Measurements from ENCODE around the gene KCNIP4. TPM values are rescaled to one million over a fixed set of nuclear protein-coding genes. Genes with fewer than 3 reads are reported as not detected.

The KCNIP4 gene
- total and polyA plus RNA-seq, 2 experiments from 2014 or later, result 0.14 to 0.63 TPM

- no peaks in the 10 kb centered on the region for H3K36me3 ChIP-seq (ENCODE audit: insufficient read depth)
- H3K4me1 ChIP-seq (ENCODE audit: insufficient read depth), result peaks cover 1% of the 10 kb centered on the region; the same call in 1 of the 2 replicates
- no peak overlapping the region for H2AFZ ChIP-seq
- DNase-seq (ENCODE audit: low spot score) (no peak), ATAC-seq (no peak)
- no peaks in the 10 kb centered on the region for H3K79me2 ChIP-seq (replicated peaks; ENCODE audit: insufficient read depth)
- Mint-ChIP-seq H3K4me1 (peaks cover 4% of the 10 kb centered on the region), H3K27me3 (ENCODE audit: insufficient read depth, low read depth, poor library complexity) (no peaks in the 10 kb centered on the region), H3K9me3 (no peaks in the 10 kb centered on the region), H3K4me3 (no peak overlapping the region), H3K36me3 (ENCODE audit: low read depth) (no peaks in the 10 kb centered on the region), H3K27ac (no peak overlapping the region)
- H3K4me2 ChIP-seq, result no peak overlapping the region
- TF ChIP-seq ZNF114 (CRISPR knock-in tag; IDR thresholded peaks at IDR 0.05) (no peak), STAT1 (IDR thresholded peaks at IDR 0.05; ENCODE audit: unreplicated experiment) (no peak), CREB1 (CRISPR knock-in tag; IDR thresholded peaks at IDR 0.05; ENCODE audit: low read depth) (no peak), CTCF (conservative IDR thresholded peaks at IDR 0.05; ENCODE audit: low read depth in 2 of 2) (no peak), ZNF331 (CRISPR knock-in tag; IDR thresholded peaks at IDR 0.05; ENCODE audit: low read depth) (no peak), ETS1 (IDR thresholded peaks at IDR 0.05) (no peak), EZH2phosphoT487 (IDR thresholded peaks at IDR 0.05; ENCODE audit: unreplicated experiment) (no peak), POLR2AphosphoS5 (IDR thresholded peaks at IDR 0.05; ENCODE audit: low read depth) (no peak), JUNB (IDR thresholded peaks at IDR 0.05; ENCODE audit: unreplicated experiment) (no peak), NANOG (IDR thresholded peaks at IDR 0.05; ENCODE audit: borderline replicate concordance) (no peak)
- TF ChIP-seq, protein P1, sequence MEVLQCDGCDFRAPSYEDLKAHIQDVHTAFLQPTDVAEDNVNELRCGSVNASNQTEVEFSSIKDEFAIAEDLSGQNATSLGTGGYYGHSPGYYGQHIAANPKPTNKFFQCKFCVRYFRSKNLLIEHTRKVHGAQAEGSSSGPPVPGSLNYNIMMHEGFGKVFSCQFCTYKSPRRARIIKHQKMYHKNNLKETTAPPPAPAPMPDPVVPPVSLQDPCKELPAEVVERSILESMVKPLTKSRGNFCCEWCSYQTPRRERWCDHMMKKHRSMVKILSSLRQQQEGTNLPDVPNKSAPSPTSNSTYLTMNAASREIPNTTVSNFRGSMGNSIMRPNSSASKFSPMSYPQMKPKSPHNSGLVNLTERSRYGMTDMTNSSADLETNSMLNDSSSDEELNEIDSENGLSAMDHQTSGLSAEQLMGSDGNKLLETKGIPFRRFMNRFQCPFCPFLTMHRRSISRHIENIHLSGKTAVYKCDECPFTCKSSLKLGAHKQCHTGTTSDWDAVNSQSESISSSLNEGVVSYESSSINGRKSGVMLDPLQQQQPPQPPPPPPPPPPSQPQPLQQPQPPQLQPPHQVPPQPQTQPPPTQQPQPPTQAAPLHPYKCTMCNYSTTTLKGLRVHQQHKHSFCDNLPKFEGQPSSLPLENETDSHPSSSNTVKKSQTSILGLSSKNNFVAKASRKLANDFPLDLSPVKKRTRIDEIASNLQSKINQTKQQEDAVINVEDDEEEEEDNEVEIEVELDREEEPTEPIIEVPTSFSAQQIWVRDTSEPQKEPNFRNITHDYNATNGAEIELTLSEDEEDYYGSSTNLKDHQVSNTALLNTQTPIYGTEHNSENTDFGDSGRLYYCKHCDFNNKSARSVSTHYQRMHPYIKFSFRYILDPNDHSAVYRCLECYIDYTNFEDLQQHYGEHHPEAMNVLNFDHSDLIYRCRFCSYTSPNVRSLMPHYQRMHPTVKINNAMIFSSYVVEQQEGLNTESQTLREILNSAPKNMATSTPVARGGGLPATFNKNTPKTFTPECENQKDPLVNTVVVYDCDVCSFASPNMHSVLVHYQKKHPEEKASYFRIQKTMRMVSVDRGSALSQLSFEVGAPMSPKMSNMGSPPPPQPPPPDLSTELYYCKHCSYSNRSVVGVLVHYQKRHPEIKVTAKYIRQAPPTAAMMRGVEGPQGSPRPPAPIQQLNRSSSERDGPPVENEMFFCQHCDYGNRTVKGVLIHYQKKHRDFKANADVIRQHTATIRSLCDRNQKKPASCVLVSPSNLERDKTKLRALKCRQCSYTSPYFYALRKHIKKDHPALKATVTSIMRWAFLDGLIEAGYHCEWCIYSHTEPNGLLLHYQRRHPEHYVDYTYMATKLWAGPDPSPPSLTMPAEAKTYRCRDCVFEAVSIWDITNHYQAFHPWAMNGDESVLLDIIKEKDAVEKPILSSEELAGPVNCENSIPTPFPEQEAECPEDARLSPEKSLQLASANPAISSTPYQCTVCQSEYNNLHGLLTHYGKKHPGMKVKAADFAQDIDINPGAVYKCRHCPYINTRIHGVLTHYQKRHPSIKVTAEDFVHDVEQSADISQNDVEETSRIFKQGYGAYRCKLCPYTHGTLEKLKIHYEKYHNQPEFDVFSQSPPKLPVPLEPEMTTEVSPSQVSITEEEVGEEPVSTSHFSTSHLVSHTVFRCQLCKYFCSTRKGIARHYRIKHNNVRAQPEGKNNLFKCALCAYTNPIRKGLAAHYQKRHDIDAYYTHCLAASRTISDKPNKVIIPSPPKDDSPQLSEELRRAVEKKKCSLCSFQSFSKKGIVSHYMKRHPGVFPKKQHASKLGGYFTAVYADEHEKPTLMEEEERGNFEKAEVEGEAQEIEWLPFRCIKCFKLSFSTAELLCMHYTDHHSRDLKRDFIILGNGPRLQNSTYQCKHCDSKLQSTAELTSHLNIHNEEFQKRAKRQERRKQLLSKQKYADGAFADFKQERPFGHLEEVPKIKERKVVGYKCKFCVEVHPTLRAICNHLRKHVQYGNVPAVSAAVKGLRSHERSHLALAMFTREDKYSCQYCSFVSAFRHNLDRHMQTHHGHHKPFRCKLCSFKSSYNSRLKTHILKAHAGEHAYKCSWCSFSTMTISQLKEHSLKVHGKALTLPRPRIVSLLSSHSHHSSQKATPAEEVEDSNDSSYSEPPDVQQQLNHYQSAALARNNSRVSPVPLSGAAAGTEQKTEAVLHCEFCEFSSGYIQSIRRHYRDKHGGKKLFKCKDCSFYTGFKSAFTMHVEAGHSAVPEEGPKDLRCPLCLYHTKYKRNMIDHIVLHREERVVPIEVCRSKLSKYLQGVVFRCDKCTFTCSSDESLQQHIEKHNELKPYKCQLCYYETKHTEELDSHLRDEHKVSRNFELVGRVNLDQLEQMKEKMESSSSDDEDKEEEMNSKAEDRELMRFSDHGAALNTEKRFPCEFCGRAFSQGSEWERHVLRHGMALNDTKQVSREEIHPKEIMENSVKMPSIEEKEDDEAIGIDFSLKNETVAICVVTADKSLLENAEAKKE (CRISPR knock-in tag; IDR thresholded peaks at IDR 0.05), result no peak
- TF ChIP-seq, protein P2, sequence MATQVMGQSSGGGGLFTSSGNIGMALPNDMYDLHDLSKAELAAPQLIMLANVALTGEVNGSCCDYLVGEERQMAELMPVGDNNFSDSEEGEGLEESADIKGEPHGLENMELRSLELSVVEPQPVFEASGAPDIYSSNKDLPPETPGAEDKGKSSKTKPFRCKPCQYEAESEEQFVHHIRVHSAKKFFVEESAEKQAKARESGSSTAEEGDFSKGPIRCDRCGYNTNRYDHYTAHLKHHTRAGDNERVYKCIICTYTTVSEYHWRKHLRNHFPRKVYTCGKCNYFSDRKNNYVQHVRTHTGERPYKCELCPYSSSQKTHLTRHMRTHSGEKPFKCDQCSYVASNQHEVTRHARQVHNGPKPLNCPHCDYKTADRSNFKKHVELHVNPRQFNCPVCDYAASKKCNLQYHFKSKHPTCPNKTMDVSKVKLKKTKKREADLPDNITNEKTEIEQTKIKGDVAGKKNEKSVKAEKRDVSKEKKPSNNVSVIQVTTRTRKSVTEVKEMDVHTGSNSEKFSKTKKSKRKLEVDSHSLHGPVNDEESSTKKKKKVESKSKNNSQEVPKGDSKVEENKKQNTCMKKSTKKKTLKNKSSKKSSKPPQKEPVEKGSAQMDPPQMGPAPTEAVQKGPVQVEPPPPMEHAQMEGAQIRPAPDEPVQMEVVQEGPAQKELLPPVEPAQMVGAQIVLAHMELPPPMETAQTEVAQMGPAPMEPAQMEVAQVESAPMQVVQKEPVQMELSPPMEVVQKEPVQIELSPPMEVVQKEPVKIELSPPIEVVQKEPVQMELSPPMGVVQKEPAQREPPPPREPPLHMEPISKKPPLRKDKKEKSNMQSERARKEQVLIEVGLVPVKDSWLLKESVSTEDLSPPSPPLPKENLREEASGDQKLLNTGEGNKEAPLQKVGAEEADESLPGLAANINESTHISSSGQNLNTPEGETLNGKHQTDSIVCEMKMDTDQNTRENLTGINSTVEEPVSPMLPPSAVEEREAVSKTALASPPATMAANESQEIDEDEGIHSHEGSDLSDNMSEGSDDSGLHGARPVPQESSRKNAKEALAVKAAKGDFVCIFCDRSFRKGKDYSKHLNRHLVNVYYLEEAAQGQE (IDR thresholded peaks at IDR 0.05; ENCODE audit: unreplicated experiment), result no peak
- H3K4me3 ChIP-seq, result no peak overlapping the region
- no peaks in the 10 kb centered on the region; the same call in 1 of the 2 replicates for H3K9me2 ChIP-seq (ENCODE audit: insufficient read depth)
- no peak overlapping the region for H3K27ac ChIP-seq (ENCODE audit: low read depth)
- no peaks in the 10 kb centered on the region for H3K27me3 ChIP-seq (ENCODE audit: insufficient read depth)
- H3F3A ChIP-seq (replicated peaks; ENCODE audit: low read depth), result no peaks in the 10 kb centered on the region
- H4K20me1 ChIP-seq (replicated peaks; ENCODE audit: insufficient read depth), result no peaks in the 10 kb centered on the region
Measured at GRCh38 chr4:21757248-21757647, 191.3 kb downstream of the KCNIP4 start.
